Measurements from ENCODE around the gene CDCA7. TPM values are rescaled to one million over a fixed set of nuclear protein-coding genes. Genes with fewer than 3 reads are reported as not detected.

The CDCA7 gene
- total RNA-seq, 4 donors from 2014 or later, result 1.1 to 3.3 (median 1.4) TPM; not detected in 1

GRCh38 chr2:173400760-173401159, 46.1 kb downstream of the CDCA7 start:
- no peak for TF ChIP-seq POLR2A (IDR thresholded peaks at IDR 0.05)
- TF ChIP-seq CTCF (IDR thresholded peaks at IDR 0.05 in 4 of 5, conservative IDR thresholded peaks at IDR 0.05 in 1 of 5), result peak in 1 of 5 experiments; percentile 7
- no peak overlapping the region for H3K4me3 ChIP-seq
- no peak overlapping the region for H3K27ac ChIP-seq
- ATAC-seq (no peak), DNase-seq (no peak)
- H3K9me3 ChIP-seq, result no peaks in the 10 kb centered on the region
- no peaks in the 10 kb centered on the region for H3K36me3 ChIP-seq
- peaks cover 0 to 2% (median 0%) of the 10 kb centered on the region in 3 donors for H3K27me3 ChIP-seq
- H3K4me1 ChIP-seq, result peaks cover 3 to 13% of the 10 kb centered on the region in 2 donors
- in situ Hi-C loops (cut with MboI; ENCODE audit: low sequenced_read_pairs in 4 of 4), result loop anchor here (5.0 to 25.0 kb wide), 6 partner anchors 42 to 944 kb away; partner anchors contain the start of gene SP9 (in 1 of the 4)
- intact Hi-C loops (cut with DNase I; ENCODE audit: low total_unique reads), result loop anchor here (5.0 to 10.0 kb wide), 4 partner anchors 194 to 642 kb away; no protein-coding TSS in a partner anchor

DNA sequence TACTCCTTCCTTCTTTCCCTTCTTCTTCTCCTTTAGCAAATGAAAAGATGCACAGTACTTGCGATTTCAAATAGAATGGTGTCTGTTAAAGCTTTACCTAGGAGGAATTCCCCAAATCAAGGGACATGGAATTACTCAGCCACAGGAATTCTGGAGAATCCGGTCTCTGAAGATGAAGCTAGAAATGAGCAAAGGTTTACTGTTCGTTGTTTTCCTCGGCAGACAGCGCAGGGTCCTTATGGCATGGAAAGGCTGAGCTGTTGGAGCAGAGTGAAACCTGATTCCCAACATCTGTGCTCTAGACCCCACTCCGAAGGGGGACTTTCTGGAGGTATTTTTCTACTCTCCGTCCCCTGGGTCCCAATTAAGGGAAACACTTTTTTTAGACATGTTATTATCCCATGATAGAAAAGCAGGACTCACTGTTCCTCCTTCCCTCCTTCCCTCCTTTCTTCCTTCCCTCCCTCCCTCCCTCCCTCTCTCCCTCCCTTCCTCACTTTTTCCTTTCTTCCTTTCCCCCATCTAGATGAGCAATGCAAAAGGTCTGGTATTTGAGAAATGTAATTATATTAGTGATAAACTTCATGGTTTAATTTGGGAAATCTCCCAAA, 47.1 kb downstream of the CDCA7 start:
- Histone ChIP-seq H3K9me3 (no peaks in the 10 kb centered on the region), H3K27ac (peak overlapping the region in 1 of 4 donors; percentile 35), H3K27me3 (no peaks in the 10 kb centered on the region), H3K4me1 (peaks cover 5 to 13% of the 10 kb centered on the region in 2 donors), H3K36me3 (no peaks in the 10 kb centered on the region), H3K4me3 (peak overlapping the region; percentile 21 to 50 (median 45))
- ATAC-seq, result peak in 1 of 2 donors; percentile 45
- intact Hi-C loops (cut with DNase I; ENCODE audit: low total_unique reads) (loop anchor here (1.0 to 10.0 kb wide), 6 partner anchors 47 to 939 kb away; no protein-coding TSS in a partner anchor), in situ Hi-C loops (cut with MboI; ENCODE audit: low sequenced_read_pairs in 4 of 4) (loop anchor here (5.0 to 25.0 kb wide), 6 partner anchors 40 to 943 kb away; partner anchors contain the start of gene SP9 (in 1 of the 4))
- TF ChIP-seq CTCF (IDR thresholded peaks at IDR 0.05 in 4 of 5, conservative IDR thresholded peaks at IDR 0.05 in 1 of 5) (no peak), POLR2A (IDR thresholded peaks at IDR 0.05) (no peak)
- no peak for DNase-seq

- H3K27ac ChIP-seq, result peak overlapping the region in 1 of 4 donors; percentile 35
- intact Hi-C loops (cut with DNase I; ENCODE audit: low total_unique reads), result loop anchor here (1.0 to 10.0 kb wide), 6 partner anchors 47 to 938 kb away; no protein-coding TSS in a partner anchor
- no peaks in the 10 kb centered on the region for H3K36me3 ChIP-seq
- peaks cover 12 to 13% of the 10 kb centered on the region in 2 donors for H3K4me1 ChIP-seq
- H3K9me3 ChIP-seq, result no peaks in the 10 kb centered on the region
- TF ChIP-seq CTCF (IDR thresholded peaks at IDR 0.05 in 4 of 5, conservative IDR thresholded peaks at IDR 0.05 in 1 of 5), result peak; percentile 83 to 88 (median 85)
- no peak for TF ChIP-seq POLR2A (IDR thresholded peaks at IDR 0.05)
- H3K27me3 ChIP-seq, result no peaks in the 10 kb centered on the region
- in situ Hi-C loops (cut with MboI; ENCODE audit: low sequenced_read_pairs in 4 of 4), result loop anchor here (5.0 to 25.0 kb wide), 6 partner anchors 40 to 942 kb away; partner anchors contain the start of gene SP9 (in 1 of the 4)
- peak; percentile 92 to 96 for ATAC-seq
- peak; percentile 72 to 77 for DNase-seq
- H3K4me3 ChIP-seq, result peak overlapping the region; percentile 21 to 50 (median 45)
Observed at GRCh38 chr2:173402405-173402974, 47.8 kb downstream of the CDCA7 start.

- TF ChIP-seq POLR2A (IDR thresholded peaks at IDR 0.05) (no peak), CTCF (IDR thresholded peaks at IDR 0.05 in 4 of 5, conservative IDR thresholded peaks at IDR 0.05 in 1 of 5) (no peak)
- intact Hi-C loops (cut with DNase I; ENCODE audit: low total_unique reads) (loop anchor here (5.0 to 10.0 kb wide), 4 partner anchors 190 to 637 kb away; no protein-coding TSS in a partner anchor), in situ Hi-C loops (cut with MboI; ENCODE audit: low sequenced_read_pairs in 4 of 4) (loop anchor here (5.0 to 25.0 kb wide), 7 partner anchors 37 to 940 kb away; partner anchors contain the start of gene SP9 (in 1 of the 4))
- no peaks in the 10 kb centered on the region for H3K27me3 ChIP-seq
- H3K27ac ChIP-seq, result no peak overlapping the region
- H3K36me3 ChIP-seq, result no peaks in the 10 kb centered on the region
- peaks cover 9 to 19% of the 10 kb centered on the region in 2 donors for H3K4me1 ChIP-seq
- ATAC-seq (no peak), DNase-seq (no peak)
- no peak overlapping the region for H3K4me3 ChIP-seq
- no peaks in the 10 kb centered on the region for H3K9me3 ChIP-seq
Observed at GRCh38 chr2:173404841-173405750, 50.4 kb downstream of the CDCA7 start.
